GM19240 (cell line): ENCODE measurements around the gene TSPYL2.

ENCODE experiments used
- DNase-seq: peaks from one replicate; pipeline ENCODE4 v3.0.0; 2011; ENCODE audit warnings: low spot score; ENCODE audit not compliant: insufficient read length

TSPYL2 gene

DNA sequence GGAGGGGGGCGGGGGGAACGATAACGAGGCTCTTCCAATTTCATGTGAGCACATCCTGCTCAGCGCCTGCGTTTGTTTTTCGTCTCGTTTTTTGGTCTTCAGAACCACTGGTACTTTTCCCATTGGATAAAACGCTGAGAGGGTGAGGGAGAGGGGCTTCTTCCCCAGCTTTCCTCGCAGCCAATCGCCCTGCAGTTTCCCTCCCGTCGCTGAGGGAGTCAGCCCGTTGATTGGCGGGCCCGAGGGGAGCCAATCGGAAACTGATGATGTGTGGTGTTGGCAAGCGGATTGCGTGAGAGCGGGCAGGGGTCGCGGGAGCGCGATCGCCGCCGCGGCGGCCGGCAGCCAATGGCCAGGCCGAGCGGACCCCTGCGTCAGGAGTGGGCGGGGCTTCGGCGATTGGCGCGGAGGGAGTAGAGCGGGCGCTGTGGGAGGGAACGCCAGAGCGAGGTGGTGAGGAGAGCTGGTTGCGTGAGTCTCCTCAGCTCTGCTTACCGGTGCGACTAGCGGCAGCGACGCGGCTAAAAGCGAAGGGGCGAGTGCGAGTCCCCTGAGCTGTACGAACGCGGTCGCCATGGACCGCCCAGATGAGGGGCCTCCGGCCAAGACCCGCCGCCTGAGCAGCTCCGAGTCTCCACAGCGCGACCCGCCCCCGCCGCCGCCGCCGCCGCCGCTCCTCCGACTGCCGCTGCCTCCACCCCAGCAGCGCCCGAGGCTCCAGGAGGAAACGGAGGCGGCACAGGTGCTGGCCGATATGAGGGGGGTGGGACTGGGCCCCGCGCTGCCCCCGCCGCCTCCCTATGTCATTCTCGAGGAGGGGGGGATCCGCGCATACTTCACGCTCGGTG is at the start of gene TSPYL2:
TSS of gene TSPYL2 (plus strand) at position 443 of the 848 bp plus-strand sequence. CDS start at position 575, 132 bp downstream.
- peak; percentile 55 for DNase-seq

- DNase-seq = no peak
These were observed 46.0 kb upstream of the TSPYL2 start for GRCh38 chrX:53036149-53036548.

DNA sequence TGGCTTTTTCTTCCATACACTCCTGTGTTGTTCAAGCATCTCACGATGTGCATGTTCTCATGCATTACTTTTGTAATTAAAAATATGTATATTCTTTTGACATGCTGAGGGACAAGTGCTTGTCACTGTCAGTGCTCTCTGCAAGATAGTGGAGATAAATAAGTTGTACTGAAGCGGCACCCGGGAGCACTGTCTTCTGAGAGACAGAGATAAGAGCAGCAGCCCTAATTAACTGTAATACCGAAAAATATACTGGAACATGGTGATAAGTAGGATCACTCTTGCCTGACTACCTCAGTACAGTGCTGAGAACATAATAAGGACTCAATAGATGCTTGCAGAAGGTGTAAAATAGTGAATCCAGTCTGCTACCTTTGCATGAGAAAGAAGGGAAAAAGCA is 42.9 kb upstream of the TSPYL2 start:
- DNase-seq = no peak

- no peak for DNase-seq
These were observed 37.2 kb upstream of the TSPYL2 start for GRCh38 chrX:53044995-53045394.

DNA sequence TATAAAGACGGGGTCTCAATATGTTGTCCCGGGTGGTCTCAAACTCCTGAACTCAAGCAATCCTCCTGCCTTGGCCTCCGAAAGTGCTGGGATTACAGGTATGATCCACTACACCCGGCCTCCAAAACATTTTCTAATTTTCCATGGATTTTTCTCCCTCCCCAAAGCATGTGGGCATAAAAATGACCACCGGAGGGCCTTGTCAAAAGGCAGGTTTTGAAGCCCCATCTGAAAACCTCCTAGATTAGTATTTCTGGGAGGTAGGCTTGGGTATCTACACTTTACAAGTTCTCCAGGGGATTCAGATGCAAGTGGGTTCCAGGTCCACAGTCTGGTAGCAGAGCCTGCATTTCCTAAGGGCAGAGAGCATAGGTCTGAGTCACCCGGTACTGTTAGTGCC is 34.9 kb upstream of the TSPYL2 start:
- DNase-seq = no peak

DNA sequence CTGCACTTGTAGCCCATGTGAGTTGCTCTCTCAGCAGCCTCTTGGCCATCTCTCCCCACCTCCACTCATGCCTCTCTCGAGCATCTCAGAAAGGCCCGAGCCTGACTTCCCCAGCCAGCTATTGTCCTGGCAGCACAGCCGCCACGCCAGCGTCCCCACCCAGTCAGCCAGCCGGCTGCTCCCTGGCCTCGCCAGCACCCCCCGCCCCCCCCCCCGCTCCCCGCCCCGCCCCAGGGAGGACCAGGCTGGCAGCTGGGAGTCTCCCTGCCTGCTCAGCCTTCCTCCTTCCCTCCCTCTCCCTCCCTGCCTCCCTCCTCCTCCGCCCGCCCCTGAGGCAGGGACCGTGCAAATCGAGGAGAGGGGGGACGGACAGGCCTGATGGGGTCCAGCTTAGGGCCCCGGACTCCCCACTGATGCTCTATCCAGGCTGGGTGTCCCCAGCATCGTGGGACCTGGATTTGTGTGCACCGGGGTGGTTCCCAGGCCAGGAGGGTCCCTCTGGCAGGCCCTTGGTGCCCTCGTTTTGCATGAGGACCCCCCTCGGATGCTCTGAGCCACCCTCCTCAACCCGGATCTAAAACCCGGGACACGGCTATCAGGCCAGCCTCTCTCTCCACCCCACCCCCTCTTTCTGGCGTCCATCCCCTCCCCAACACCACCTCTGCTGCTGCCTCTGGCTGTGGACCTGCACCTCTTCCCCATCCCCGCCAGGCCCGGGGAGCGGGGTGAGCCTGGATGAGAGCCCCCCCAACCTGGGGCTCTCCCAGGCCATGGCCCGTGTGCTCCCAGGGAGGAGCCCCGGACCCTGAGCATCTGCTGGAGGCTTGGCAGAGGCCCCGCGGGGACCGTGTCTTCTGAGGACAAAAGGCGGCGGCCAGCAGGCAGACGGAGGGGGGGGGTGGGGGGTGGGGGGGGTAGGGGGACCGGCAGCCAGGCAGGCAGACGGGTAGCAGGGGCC is 33.7 kb upstream of the TSPYL2 start, which contains the start of gene GPR173:
TSS of gene GPR173 (plus strand) at position 621 of the 958 bp plus-strand sequence. CDS start 27,833 bp downstream, outside the sequence.
- no peak for DNase-seq

DNA sequence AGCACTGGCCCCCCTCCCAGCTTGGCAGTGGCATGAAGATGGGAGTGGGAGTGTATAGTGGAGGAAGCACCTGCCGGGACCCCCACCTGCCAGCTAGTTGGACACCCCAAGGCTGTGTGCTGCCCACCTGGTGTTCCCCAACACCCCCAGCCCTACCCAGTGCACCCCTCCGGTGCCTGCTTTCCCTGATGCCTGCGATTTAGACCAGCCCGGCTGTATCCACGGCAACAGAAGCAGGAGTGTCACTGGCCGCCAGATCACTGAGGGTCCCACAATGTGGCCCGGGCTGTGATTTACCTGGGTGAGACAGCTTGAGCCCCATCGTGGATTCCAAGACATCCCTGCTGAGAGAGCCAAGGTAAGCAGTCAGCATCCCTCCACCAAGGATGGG is 33.0 kb upstream of the TSPYL2 start:
- DNase-seq = no peak

DNA sequence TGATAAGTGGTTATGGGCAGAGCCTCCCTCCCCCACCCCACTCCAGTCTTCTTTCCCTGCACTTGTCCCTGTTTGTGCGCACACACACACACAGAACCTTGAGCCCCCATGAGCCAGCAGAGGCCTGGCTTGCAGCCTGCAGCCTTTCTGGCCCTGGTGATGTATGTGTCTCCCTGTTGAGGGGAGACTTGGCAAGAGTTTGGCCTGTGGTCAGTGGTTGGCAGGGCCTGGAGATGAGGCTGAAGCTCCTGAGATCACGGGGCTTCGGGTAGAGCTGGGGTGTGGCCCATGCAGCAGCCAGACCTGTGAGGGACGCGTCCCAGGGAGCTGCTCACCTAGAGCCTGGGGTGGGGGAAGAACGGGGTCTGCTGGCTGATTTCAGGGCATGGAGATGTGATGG is 31.3 kb upstream of the TSPYL2 start:
- no peak for DNase-seq

DNA sequence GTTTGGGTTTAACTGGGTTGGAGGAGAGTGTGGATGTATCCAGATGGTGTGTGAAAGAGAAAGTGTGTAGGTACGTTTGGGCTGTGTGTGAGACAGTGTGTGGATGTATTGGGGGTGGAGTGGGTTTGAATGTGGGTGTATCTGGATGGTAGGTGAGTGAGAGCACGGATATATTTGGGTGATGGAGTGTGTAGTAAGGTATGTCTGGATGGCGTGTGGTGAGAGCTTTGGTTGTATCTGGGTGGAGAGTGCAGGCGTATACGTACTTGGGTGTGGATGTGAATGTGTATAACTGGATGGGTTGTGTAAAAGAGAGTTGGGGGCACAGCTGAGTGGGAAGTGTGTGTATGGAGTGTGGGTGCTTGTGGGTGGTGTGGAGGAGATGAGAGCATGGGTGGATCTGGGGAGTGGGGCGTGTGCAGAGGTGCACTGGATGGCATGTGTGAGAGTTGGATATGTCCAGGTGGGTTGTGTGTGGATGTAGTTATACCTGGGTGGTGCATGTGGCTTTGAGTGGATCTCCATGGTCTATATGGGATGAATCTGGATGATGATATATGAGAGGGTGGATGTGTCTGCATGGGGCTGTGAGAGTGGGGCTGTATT is 26.8 kb upstream of the TSPYL2 start:
- no peak for DNase-seq

DNA sequence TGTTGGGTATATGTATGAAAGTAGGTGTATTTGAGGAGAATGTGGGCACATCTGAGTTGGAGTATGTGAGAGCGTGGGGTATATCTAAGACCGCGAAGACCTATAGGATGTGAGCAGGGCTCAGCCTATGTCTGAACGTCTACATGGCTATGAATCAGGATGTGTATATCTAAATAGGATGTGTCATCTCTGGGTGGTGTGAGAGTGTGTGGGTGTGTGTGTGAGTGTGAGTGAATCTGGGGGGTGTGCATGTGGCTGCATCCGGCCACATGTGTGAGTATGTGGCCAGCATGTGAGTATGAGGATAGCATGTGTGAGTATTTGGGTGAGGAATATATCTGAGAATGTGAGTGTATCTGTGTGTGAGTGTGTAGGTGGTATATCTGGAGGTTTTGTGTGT is 25.9 kb upstream of the TSPYL2 start:
- no peak for DNase-seq

GRCh38 chrX:53065104-53065503 is 17.1 kb upstream of the TSPYL2 start:
- DNase-seq = no peak

DNA sequence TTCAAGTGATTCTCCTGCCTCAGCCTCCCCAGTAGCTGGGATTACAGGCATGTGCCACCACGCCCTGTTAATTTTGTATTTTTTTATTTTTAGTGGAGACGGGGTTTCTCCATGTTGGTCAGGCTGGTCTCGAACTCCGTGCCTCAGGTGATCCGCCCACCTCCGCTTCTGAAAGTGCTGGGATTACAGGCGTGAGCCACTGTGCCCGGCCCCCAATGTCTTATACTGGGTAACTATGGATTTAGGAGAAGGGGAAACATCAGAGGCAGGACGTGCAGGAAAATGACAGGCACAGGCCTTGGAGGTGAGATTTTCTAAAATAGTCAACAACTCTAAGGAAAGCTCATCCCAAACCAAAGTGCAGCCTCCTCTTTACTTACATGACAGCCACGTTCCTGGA is 11.1 kb upstream of the TSPYL2 start:
- DNase-seq = no peak

DNA sequence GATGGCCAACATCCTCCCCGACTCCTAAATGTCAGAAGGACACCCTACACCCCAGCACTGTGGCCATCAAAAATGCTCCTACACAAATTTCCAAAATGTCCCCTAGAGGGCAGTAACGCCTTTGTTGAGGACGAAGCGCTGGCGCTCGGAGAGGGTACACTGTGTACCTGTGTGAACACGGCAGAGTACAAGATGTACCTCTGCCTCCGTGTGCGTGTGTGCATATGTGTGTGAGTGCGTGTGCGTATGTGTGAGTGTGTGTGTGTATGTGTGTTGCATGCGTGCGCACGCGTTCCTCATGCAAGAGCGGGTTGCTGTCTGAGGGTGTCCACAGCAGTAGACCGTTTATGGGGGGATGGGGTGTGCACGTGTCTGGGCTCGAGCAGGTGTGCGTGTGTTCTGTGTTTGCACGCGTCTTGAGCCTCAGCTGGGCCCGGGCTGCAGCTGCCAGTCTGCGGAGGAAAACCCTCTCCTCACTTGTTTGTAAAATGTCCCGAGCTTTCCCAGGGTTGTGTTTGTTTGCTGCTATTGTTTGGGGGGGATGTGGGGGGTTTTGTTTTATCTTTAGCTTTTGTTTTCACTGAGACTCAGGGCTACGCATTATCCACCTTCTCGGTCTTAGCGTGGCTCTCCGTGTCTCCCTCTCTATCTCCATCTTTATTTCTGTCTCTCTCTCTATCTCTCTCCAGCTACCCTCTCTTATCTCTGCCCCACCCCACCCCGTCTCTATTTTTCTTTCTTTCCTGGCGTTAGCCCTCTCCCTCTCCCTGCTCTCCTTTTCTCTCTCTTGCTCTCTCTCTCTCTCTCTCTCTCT is 10.4 kb upstream of the TSPYL2 start:
- DNase-seq = peak; percentile 59

- no peak for DNase-seq
These were observed 9.6 kb upstream of the TSPYL2 start for GRCh38 chrX:53072418-53073114.

DNA sequence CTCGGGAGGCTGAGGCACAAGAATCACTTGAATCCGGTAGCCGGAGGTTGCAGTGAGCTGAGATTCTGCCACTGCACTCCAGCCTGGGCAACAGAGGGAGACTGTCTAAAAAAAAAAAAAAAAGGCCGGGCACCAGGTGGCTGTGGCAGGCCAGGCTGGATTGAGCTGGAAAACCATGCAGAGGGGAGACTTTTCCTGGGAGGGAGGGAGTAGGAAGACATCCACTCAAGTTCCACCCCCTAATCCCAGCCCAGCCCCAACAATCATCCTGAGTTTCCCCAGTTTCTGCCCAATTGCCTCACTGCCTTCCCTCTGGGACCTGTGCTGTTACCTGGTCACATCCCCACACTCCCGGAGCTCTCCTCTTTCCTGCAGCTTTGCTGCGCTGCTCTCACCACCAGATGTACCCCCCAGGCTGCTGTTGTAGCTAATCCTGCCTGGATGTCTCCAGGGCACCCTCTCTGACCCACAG is 9.0 kb upstream of the TSPYL2 start:
- no peak for DNase-seq

- DNase-seq = no peak
These were observed 7.2 kb upstream of the TSPYL2 start for GRCh38 chrX:53075011-53075410.

DNA sequence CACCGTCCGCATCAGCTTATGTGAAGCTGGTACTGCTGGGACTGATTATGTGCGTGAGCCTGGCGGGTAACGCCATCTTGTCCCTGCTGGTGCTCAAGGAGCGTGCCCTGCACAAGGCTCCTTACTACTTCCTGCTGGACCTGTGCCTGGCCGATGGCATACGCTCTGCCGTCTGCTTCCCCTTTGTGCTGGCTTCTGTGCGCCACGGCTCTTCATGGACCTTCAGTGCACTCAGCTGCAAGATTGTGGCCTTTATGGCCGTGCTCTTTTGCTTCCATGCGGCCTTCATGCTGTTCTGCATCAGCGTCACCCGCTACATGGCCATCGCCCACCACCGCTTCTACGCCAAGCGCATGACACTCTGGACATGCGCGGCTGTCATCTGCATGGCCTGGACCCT is 5.5 kb upstream of the TSPYL2 start:
- DNase-seq = no peak

DNA sequence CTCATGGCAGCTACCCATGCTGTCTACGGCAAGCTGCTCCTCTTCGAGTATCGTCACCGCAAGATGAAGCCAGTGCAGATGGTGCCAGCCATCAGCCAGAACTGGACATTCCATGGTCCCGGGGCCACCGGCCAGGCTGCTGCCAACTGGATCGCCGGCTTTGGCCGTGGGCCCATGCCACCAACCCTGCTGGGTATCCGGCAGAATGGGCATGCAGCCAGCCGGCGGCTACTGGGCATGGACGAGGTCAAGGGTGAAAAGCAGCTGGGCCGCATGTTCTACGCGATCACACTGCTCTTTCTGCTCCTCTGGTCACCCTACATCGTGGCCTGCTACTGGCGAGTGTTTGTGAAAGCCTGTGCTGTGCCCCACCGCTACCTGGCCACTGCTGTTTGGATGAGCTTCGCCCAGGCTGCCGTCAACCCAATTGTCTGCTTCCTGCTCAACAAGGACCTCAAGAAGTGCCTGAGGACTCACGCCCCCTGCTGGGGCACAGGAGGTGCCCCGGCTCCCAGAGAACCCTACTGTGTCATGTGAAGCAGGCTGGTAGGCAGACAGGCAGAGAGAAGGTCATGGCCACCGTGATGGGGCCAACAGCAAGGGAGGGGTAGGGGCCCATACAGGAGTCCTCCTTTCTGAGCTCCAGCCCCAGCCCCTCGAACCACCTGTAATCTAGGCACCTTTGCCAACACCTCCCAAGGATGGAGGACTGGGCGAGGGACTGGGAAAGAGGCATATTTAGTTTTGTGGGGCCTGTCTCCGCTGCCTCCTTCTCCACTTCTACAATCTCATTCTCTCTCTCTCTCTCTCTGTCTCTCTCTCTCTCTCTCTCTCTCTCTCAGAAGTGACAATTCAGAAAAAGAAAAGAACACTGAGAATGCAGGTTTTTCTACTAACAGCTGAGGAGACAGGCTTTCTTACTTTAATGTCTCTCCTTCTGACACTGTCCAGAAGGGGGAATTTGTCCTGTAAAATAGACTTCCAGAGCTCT is 4.7 kb upstream of the TSPYL2 start:
- no peak for DNase-seq

GRCh38 chrX:53078943-53079342 is 3.2 kb upstream of the TSPYL2 start:
- DNase-seq = no peak
